Suprapubic skin (tissue), 4 donors: ENCODE results near the gene TMEM62. TPM values are rescaled to one million over a fixed set of nuclear protein-coding genes. Genes with fewer than 3 reads are reported as not detected.

Experiments
- DNase-seq, 2 donors: peaks; one replicate each; pipeline ENCODE4 v3.0.0-alpha.2; 2019; ENCODE audit warnings: low spot score in 2 of 2
- H3K27ac ChIP-seq: fragments of 200-600 bp; sonication (generic); one replicate; pipeline ENCODE4 v1.5.1; 2019
- H3K27me3 ChIP-seq: fragments of 200-600 bp; sonication (generic); one replicate; pipeline ENCODE4 v1.5.1; 2019
- H3K36me3 ChIP-seq: fragments of 200-600 bp; sonication (generic); one replicate; pipeline ENCODE4 v1.5.1; 2019
- H3K4me1 ChIP-seq: fragments of 200-600 bp; sonication (generic); one replicate; pipeline ENCODE4 v1.5.1; 2019
- H3K4me3 ChIP-seq: fragments of 200-600 bp; sonication (generic); one replicate; pipeline ENCODE4 v1.5.1; 2019; ENCODE audit warnings: mild to moderate bottlenecking
- H3K9me3 ChIP-seq: fragments of 200-600 bp; sonication (generic); one replicate; pipeline ENCODE4 v1.5.1; 2019
- CTCF ChIP-seq, 2 donors: fragments of 200-600 bp in 1 of 2; fragments of 450-650 bp in 1 of 2; sonication (generic) in 1 of 2; IDR thresholded peaks; one replicate each; pipeline ENCODE4 v1.5.1; 2016 to 2019; ENCODE audit warnings: antibody characterized with exemption in 2 of 2, mild to moderate bottlenecking in 1 of 2, moderate library complexity in 1 of 2
- EP300 ChIP-seq: sonication (generic); formaldehyde crosslinking; IDR thresholded peaks from one replicate; pipeline ENCODE4 v1.6.1; 2017; ENCODE audit warnings: antibody characterized with exemption
- POLR2A ChIP-seq, 2 donors: fragments of 450-650 bp; IDR thresholded peaks; one replicate each; pipeline ENCODE4 v1.6.1; 2017; ENCODE audit warnings: antibody characterized with exemption in 2 of 2, mild to moderate bottlenecking in 2 of 2, moderate library complexity in 2 of 2
- POLR2AphosphoS5 ChIP-seq, 3 donors: sonication (generic); formaldehyde crosslinking; IDR thresholded peaks; one replicate each; pipeline ENCODE4 v1.6.1; 2017; ENCODE audit warnings: antibody characterized with exemption in 3 of 3
- WGBS: methylation state at CpG from one replicate; pipeline ENCODE4 v1.1.5; 2018; 5-methylcytosine and 5-hydroxymethylcytosine counted together
- total RNA-seq, 4 donors: library from RNA; depleted of rRNA; stranded (reverse); fragments of >200 nt; gene quantifications; one replicate each; pipeline ENCODE4 v1.1.0, GENCODE V29; 2016

The TMEM62 gene
- total RNA-seq, 4 donors from 2014 or later = 12.5 to 31.3 (median 20.3) TPM

GRCh38 chr15:43211224-43211735, 77.9 kb downstream of the TMEM62 start:
- DNase-seq = peak in 1 of 2 donors; percentile 50
- H3K27me3 ChIP-seq = peaks cover 18% of the 10 kb centered on the region
- no peak overlapping the region for H3K4me3 ChIP-seq
- H3K4me1 ChIP-seq = no peaks in the 10 kb centered on the region
- WGBS = 88% methylated on average over 4 of the region's 4 CpGs
- H3K27ac ChIP-seq = no peak overlapping the region
- TF ChIP-seq POLR2AphosphoS5 (IDR thresholded peaks at IDR 0.05) (no peak), POLR2A (IDR thresholded peaks at IDR 0.05) (no peak), CTCF (IDR thresholded peaks at IDR 0.05) (no peak), EP300 (no peak)
- no peaks in the 10 kb centered on the region for H3K36me3 ChIP-seq
- H3K9me3 ChIP-seq = no peaks in the 10 kb centered on the region

GRCh38 chr15:43212299-43212698, 78.9 kb downstream of the TMEM62 start:
- peaks cover 18% of the 10 kb centered on the region for H3K27me3 ChIP-seq
- peak in 1 of 2 donors; percentile 16 for DNase-seq
- no peaks in the 10 kb centered on the region for H3K36me3 ChIP-seq
- WGBS = 77% methylated on average over 8 of the region's 8 CpGs
- H3K4me3 ChIP-seq = no peak overlapping the region
- H3K4me1 ChIP-seq = no peaks in the 10 kb centered on the region
- TF ChIP-seq EP300 = no peak
- no peak for TF ChIP-seq POLR2AphosphoS5 (IDR thresholded peaks at IDR 0.05)
- no peak for TF ChIP-seq CTCF (IDR thresholded peaks at IDR 0.05)
- TF ChIP-seq POLR2A (IDR thresholded peaks at IDR 0.05) = no peak
- no peak overlapping the region for H3K27ac ChIP-seq
- no peaks in the 10 kb centered on the region for H3K9me3 ChIP-seq

GRCh38 chr15:43212951-43213350, 79.6 kb downstream of the TMEM62 start:
- H3K27me3 ChIP-seq = peaks cover 17% of the 10 kb centered on the region
- no peaks in the 10 kb centered on the region for H3K9me3 ChIP-seq
- no peak for DNase-seq
- no peak overlapping the region for H3K27ac ChIP-seq
- no peak overlapping the region for H3K4me3 ChIP-seq
- no peaks in the 10 kb centered on the region for H3K36me3 ChIP-seq
- TF ChIP-seq CTCF (IDR thresholded peaks at IDR 0.05) = no peak
- TF ChIP-seq EP300 = no peak
- TF ChIP-seq POLR2AphosphoS5 (IDR thresholded peaks at IDR 0.05) = no peak
- TF ChIP-seq POLR2A (IDR thresholded peaks at IDR 0.05) = no peak
- no peaks in the 10 kb centered on the region for H3K4me1 ChIP-seq

GRCh38 chr15:43213466-43213865, 80.1 kb downstream of the TMEM62 start:
- H3K27ac ChIP-seq = no peak overlapping the region
- no peaks in the 10 kb centered on the region for H3K4me1 ChIP-seq
- peaks cover 12% of the 10 kb centered on the region for H3K27me3 ChIP-seq
- no peaks in the 10 kb centered on the region for H3K9me3 ChIP-seq
- DNase-seq = no peak
- no peak overlapping the region for H3K4me3 ChIP-seq
- TF ChIP-seq CTCF (IDR thresholded peaks at IDR 0.05) (no peak), EP300 (no peak), POLR2A (IDR thresholded peaks at IDR 0.05) (no peak), POLR2AphosphoS5 (IDR thresholded peaks at IDR 0.05) (no peak)
- WGBS = 92% methylated on average over 5 of the region's 5 CpGs
- no peaks in the 10 kb centered on the region for H3K36me3 ChIP-seq

- Histone ChIP-seq H3K4me3 (no peak overlapping the region), H3K27ac (no peak overlapping the region), H3K27me3 (peaks cover 5% of the 10 kb centered on the region), H3K36me3 (no peaks in the 10 kb centered on the region), H3K9me3 (no peaks in the 10 kb centered on the region), H3K4me1 (peaks cover 6% of the 10 kb centered on the region)
- no peak for TF ChIP-seq EP300
- WGBS = 79% methylated on average over 8 of the region's 8 CpGs
- peak in 1 of 2 donors; percentile 5 for DNase-seq
These were observed 80.8 kb downstream of the TMEM62 start for GRCh38 chr15:43214169-43214568.
